ENCODE data around the gene KCNE1. TPM values are rescaled to one million over a fixed set of nuclear protein-coding genes. Genes with fewer than 3 reads are reported as not detected.
"Not testable (repeated sequence)": the region's sequence is repeated elsewhere in the genome, so short reads cannot be mapped to it uniquely, and the experiment has no call there.

Gene KCNE1
- total RNA-seq, 1 experiment from 2014 or later: 0.13 TPM

DNA sequence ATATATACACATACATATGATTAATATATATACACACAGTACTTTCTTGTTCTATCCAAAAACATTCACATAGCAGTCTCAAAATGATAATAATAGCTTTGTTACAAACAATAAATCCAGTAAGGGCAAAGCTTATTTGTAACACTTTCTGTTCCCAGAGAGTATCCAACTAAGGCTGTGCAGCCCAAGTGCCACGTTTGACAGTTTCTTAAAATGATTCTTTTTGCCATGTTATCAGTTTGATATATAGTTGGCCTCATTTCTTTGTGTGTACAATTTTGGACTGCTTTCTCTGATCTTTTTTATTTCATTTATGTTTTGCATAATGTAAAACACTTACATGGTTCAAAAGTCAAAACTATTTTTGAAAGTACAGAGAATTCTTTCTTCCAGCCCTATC lies 11.8 kb downstream of the KCNE1 start:
- CTCF ChIA-PET: no interaction called here
- intact Hi-C loops (cut with micrococcal nuclease; ENCODE audit: unreplicated experiment): no loop called here
- H3K9me3 ChIP-seq (ENCODE audit: low read depth, low read length, poor library complexity, severe bottlenecking): peaks cover 3% of the 10 kb centered on the region

DNA sequence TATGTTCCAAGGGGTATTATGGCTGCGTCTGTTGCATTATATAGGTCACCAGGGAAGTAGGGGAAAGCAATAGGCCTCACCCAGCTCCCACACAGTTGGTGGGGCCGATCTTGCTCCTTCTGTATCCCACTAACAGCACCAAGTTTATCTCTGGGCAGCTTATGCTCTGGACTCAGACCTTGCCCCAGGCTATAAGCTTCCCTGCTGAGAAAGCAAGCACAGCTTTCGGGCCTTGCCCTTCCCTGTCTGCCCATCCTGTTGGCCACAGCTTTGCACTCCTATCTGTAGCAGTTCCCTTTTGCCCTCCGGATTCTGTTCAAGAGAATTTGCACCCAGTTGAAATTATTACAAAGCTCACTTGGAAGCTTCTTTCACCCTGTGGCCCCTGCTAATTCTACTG lies 12.9 kb downstream of the KCNE1 start:
- Histone ChIP-seq H3K4me3 (ENCODE audit: low read depth, low read length, poor library complexity, severe bottlenecking) (no peak overlapping the region), H3K9me3 (ENCODE audit: low read depth, low read length, poor library complexity, severe bottlenecking) (peaks cover 3% of the 10 kb centered on the region), H3K27ac (ENCODE audit: low read depth, low read length, poor library complexity, severe bottlenecking) (no peak overlapping the region), H3K36me3 (ENCODE audit: insufficient read depth, low read length, poor library complexity, severe bottlenecking) (no peaks in the 10 kb centered on the region), H3K4me1 (ENCODE audit: insufficient read depth, low read length, poor library complexity, severe bottlenecking) (no peaks in the 10 kb centered on the region), H3K27me3 (replicated peaks; ENCODE audit: insufficient read depth, low read depth, low read length, poor library complexity) (peaks cover 4% of the 10 kb centered on the region)
- CTCF ChIA-PET: no interaction called here
- no peak for DNase-seq (ENCODE audit: low spot score)
- POLR2A ChIA-PET (ENCODE audit: low non-redundant PET): no interaction called here
- no peak for TF ChIP-seq EZH2 (IDR thresholded peaks at IDR 0.05; ENCODE audit: borderline replicate concordance, low read depth, low read length, poor library complexity, severe bottlenecking)
- TF ChIP-seq, protein P1, sequence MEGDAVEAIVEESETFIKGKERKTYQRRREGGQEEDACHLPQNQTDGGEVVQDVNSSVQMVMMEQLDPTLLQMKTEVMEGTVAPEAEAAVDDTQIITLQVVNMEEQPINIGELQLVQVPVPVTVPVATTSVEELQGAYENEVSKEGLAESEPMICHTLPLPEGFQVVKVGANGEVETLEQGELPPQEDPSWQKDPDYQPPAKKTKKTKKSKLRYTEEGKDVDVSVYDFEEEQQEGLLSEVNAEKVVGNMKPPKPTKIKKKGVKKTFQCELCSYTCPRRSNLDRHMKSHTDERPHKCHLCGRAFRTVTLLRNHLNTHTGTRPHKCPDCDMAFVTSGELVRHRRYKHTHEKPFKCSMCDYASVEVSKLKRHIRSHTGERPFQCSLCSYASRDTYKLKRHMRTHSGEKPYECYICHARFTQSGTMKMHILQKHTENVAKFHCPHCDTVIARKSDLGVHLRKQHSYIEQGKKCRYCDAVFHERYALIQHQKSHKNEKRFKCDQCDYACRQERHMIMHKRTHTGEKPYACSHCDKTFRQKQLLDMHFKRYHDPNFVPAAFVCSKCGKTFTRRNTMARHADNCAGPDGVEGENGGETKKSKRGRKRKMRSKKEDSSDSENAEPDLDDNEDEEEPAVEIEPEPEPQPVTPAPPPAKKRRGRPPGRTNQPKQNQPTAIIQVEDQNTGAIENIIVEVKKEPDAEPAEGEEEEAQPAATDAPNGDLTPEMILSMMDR (conservative IDR thresholded peaks at IDR 0.05; ENCODE audit: low read depth, low read length): no peak
- BruUV-seq (replicated peaks): no TSS peak
- intact Hi-C loops (cut with micrococcal nuclease; ENCODE audit: unreplicated experiment): no loop called here

More for the DNA sequence above, 11.8 kb downstream of the KCNE1 start:
- Histone ChIP-seq H3K4me3 (ENCODE audit: low read depth, low read length, poor library complexity, severe bottlenecking) (no peak overlapping the region), H3K27ac (ENCODE audit: low read depth, low read length, poor library complexity, severe bottlenecking) (no peak overlapping the region), H3K4me1 (ENCODE audit: insufficient read depth, low read length, poor library complexity, severe bottlenecking) (no peaks in the 10 kb centered on the region), H3K27me3 (replicated peaks; ENCODE audit: insufficient read depth, low read depth, low read length, poor library complexity) (peaks cover 4% of the 10 kb centered on the region), H3K36me3 (ENCODE audit: insufficient read depth, low read length, poor library complexity, severe bottlenecking) (no peaks in the 10 kb centered on the region)
- no TSS peak for BruUV-seq (replicated peaks)
- no peak for DNase-seq (ENCODE audit: low spot score)
- TF ChIP-seq EZH2 (IDR thresholded peaks at IDR 0.05; ENCODE audit: borderline replicate concordance, low read depth, low read length, poor library complexity, severe bottlenecking): no peak
- TF ChIP-seq, protein P1 (conservative IDR thresholded peaks at IDR 0.05; ENCODE audit: low read depth, low read length): no peak
- POLR2A ChIA-PET (ENCODE audit: low non-redundant PET): no interaction called here

DNA sequence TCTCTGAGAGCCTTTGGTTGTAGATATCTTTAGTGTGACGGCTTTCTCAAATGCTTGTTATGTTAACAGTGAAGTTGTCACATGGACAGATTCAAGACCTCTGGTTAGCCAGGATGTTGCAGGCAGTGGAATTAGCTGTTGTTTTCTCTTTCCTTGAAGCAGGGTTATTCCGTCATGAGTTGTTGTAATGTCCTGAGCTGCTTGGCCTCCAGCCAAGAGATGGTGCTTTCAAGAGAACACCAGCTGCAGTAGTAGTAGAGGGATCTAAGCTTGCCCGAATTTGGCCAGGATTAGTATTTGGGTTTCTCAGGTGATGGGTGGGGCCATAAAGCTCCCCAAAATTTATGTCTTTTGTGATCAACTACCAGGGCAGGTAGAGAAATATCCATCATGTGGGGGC lies 13.4 kb downstream of the KCNE1 start:
- no peaks in the 10 kb centered on the region for H3K36me3 ChIP-seq (ENCODE audit: insufficient read depth, low read length, poor library complexity, severe bottlenecking)
- peaks cover 3% of the 10 kb centered on the region for H3K9me3 ChIP-seq (ENCODE audit: low read depth, low read length, poor library complexity, severe bottlenecking)
- intact Hi-C loops (cut with micrococcal nuclease; ENCODE audit: unreplicated experiment): no loop called here
- TF ChIP-seq, protein P1 (conservative IDR thresholded peaks at IDR 0.05; ENCODE audit: low read depth, low read length): no peak
- H3K27ac ChIP-seq (ENCODE audit: low read depth, low read length, poor library complexity, severe bottlenecking): no peak overlapping the region
- ChIA-PET CTCF (no interaction called here), POLR2A (ENCODE audit: low non-redundant PET) (no interaction called here)
- DNase-seq (ENCODE audit: low spot score): peak; percentile 33
- H3K4me3 ChIP-seq (ENCODE audit: low read depth, low read length, poor library complexity, severe bottlenecking): no peak overlapping the region
- H3K27me3 ChIP-seq (replicated peaks; ENCODE audit: insufficient read depth, low read depth, low read length, poor library complexity): peaks cover 4% of the 10 kb centered on the region
- no TSS peak for BruUV-seq (replicated peaks)
- H3K4me1 ChIP-seq (ENCODE audit: insufficient read depth, low read length, poor library complexity, severe bottlenecking): no peaks in the 10 kb centered on the region

DNA sequence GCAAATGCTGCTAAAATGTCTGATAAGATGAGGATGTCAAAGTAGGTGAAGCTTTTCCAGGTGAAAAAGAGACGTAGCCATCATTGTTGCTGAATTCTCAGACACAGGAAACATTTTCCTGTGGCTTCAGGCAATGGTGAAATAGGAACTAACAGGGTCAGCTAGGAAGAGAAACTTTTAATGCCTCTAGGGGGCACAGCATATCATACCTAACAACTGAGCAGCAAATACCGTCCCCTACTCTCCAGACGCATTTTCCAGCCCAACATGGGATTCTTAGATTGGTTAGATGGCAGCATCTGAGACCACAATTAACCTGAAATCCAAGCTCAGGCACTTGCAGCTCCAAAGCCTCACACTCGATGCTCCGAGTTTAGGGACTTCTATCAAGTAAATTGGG lies 28.2 kb downstream of the KCNE1 start:
- BruUV-seq (replicated peaks); H3K27me3 ChIP-seq (replicated peaks; ENCODE audit: insufficient read depth, low read depth, low read length, poor library complexity); H3K27ac ChIP-seq (ENCODE audit: low read depth, low read length, poor library complexity, severe bottlenecking); H3K4me3 ChIP-seq (ENCODE audit: low read depth, low read length, poor library complexity, severe bottlenecking); H3K36me3 ChIP-seq (ENCODE audit: insufficient read depth, low read length, poor library complexity, severe bottlenecking); CTCF ChIA-PET; POLR2A ChIA-PET (ENCODE audit: low non-redundant PET); H3K9me3 ChIP-seq (ENCODE audit: low read depth, low read length, poor library complexity, severe bottlenecking); DNase-seq (ENCODE audit: low spot score); H3K4me1 ChIP-seq (ENCODE audit: insufficient read depth, low read length, poor library complexity, severe bottlenecking); intact Hi-C loops (cut with micrococcal nuclease; ENCODE audit: unreplicated experiment): not testable (repeated sequence)

DNA sequence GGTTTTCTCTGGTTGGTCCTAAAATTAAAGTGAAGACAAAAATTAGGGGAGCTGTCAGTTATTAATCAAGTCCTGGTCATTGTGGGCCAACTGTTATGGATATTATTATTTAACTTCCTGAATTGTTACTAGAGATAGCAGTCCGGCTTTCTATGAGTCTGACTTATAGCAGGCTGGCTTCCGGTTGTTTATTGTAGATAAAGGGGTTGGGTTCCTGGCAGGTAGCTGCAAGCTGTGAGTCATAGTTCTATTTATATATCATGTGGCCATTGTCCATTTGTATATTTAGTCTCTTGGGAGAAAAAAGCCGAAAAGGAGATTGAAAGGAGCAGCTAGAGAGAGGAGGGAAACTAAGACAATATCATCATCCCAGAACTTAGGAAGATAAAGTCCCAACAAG lies 28.6 kb downstream of the KCNE1 start:
- POLR2A ChIA-PET (ENCODE audit: low non-redundant PET); BruUV-seq (replicated peaks); H3K9me3 ChIP-seq (ENCODE audit: low read depth, low read length, poor library complexity, severe bottlenecking); H3K27me3 ChIP-seq (replicated peaks; ENCODE audit: insufficient read depth, low read depth, low read length, poor library complexity); H3K4me1 ChIP-seq (ENCODE audit: insufficient read depth, low read length, poor library complexity, severe bottlenecking); H3K36me3 ChIP-seq (ENCODE audit: insufficient read depth, low read length, poor library complexity, severe bottlenecking); H3K4me3 ChIP-seq (ENCODE audit: low read depth, low read length, poor library complexity, severe bottlenecking); CTCF ChIA-PET; H3K27ac ChIP-seq (ENCODE audit: low read depth, low read length, poor library complexity, severe bottlenecking); DNase-seq (ENCODE audit: low spot score); intact Hi-C loops (cut with micrococcal nuclease; ENCODE audit: unreplicated experiment): not testable (repeated sequence)

DNA sequence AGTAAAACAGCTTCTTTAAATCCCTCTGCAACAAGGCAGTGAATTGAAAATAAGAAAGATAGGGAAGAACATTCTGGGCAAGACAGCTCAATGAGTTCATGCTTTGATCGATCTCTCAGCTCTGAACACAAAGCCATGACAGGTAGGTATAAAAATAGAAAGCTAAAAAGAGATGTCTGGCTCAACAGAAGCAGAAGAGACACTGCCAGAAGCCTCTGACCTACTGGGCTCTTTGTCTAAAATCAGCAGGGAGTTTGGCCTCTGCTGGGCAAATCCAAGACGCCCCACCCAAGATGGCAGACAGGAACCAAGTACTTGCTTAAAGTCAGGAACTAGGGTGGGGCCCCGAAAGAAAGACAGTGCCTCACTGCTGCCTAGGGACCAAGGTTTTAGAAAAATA lies 44.7 kb downstream of the KCNE1 start:
- DNase-seq (ENCODE audit: low spot score); H3K4me3 ChIP-seq (ENCODE audit: low read depth, low read length, poor library complexity, severe bottlenecking); intact Hi-C loops (cut with micrococcal nuclease; ENCODE audit: unreplicated experiment); H3K36me3 ChIP-seq (ENCODE audit: insufficient read depth, low read length, poor library complexity, severe bottlenecking); H3K27ac ChIP-seq (ENCODE audit: low read depth, low read length, poor library complexity, severe bottlenecking); CTCF ChIA-PET; H3K9me3 ChIP-seq (ENCODE audit: low read depth, low read length, poor library complexity, severe bottlenecking); H3K4me1 ChIP-seq (ENCODE audit: insufficient read depth, low read length, poor library complexity, severe bottlenecking); BruUV-seq (replicated peaks); POLR2A ChIA-PET (ENCODE audit: low non-redundant PET); H3K27me3 ChIP-seq (replicated peaks; ENCODE audit: insufficient read depth, low read depth, low read length, poor library complexity): not testable (repeated sequence)
